GM23248 (cell line): ENCODE data around the gene CD52.

ENCODE experiments used
- EZH2 ChIP-seq: fragments of 200-600 bp; sonication (generic); IDR thresholded peaks from 2 replicates; pipeline ENCODE4 v1.6.1; 2018; ENCODE audit warnings: antibody characterized with exemption, mild to moderate bottlenecking; ENCODE audit not compliant: insufficient read depth, poor library complexity, severe bottlenecking
- EZH2phosphoT487 ChIP-seq: fragments of 200-600 bp; sonication (generic); IDR thresholded peaks from 2 replicates; pipeline ENCODE4 v1.6.1; 2018; ENCODE audit warnings: antibody characterized with exemption, moderate library complexity, mild to moderate bottlenecking, low read depth; ENCODE audit not compliant: insufficient read depth

DNA sequence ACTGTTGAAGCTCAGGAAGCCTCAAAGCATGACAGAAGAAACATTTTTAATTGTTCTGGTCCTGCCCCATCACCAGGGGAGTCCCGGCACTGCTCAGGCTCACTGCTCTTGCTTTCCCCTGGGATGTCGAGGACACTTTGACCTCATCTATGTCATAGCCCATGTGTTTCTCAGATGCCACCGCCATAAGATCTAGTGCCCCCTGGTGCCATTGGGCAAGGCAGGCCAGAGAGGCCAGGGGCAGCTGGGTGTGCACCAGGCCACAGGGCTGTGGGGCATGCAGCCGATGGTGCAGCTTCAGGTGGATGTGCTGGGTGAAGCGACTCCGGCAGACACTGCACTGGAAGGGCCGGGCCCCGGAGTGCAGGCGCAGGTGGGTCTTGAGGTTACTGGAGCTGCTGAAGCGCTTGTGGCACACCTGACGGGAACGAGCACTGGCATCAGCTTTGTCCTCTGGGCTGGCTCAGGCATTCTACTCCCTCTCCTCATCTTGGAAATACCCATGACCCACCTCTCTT lies 43.9 kb downstream of the CD52 start:
- TF ChIP-seq EZH2: no peak
- TF ChIP-seq EZH2phosphoT487: no peak
